PFSK-1 (cell line): ENCODE data around the gene CACNA2D2.
A peak's percentile ranks its signal among the peaks of the same experiment; 100 is the strongest.

ENCODE experiments used
- FOXP2 ChIP-seq: optimal IDR thresholded peaks from 2 replicates; pipeline ENCODE3; 2011; ENCODE audit warnings: borderline replicate concordance, control low read depth, inconsistent platforms; ENCODE audit not compliant: insufficient read depth; ENCODE audit errors: extremely low read length, extremely low read depth
- POLR2AphosphoS5 ChIP-seq: IDR thresholded peaks from 2 replicates; pipeline ENCODE4 v1.6.1; 2012; ENCODE audit warnings: low read depth, mild to moderate bottlenecking, control low read depth, low read length, moderate library complexity
- REST ChIP-seq, 2 experiments: IDR thresholded peaks; 2 replicates each; pipeline versions ENCODE4 v1.6.1 to v1.8.0; 2011 to 2012; ENCODE audit warnings: low read depth in 2 of 2, low read length in 2 of 2, control low read depth in 1 of 2, inconsistent platforms in 1 of 2, mild to moderate bottlenecking in 1 of 2, moderate library complexity in 1 of 2; ENCODE audit not compliant: insufficient read depth in 1 of 2
- SIN3A ChIP-seq: IDR thresholded peaks from 2 replicates; pipeline ENCODE4 v1.6.1; 2012; ENCODE audit warnings: mild to moderate bottlenecking, low read length, moderate library complexity, borderline replicate concordance; ENCODE audit not compliant: insufficient read depth
- TAF1 ChIP-seq: IDR thresholded peaks from 2 replicates; pipeline ENCODE4 v1.6.1; 2012; ENCODE audit warnings: low read length, control low read depth, borderline replicate concordance; ENCODE audit not compliant: insufficient read depth

CACNA2D2 gene

GRCh38 chr3:50478671-50479260, 24.7 kb downstream of the CACNA2D2 start:
- TF ChIP-seq SIN3A (no peak), FOXP2 (no peak), REST (IDR thresholded peaks at IDR 0.05; ENCODE audit: insufficient read depth in 1 of 2, low read depth in 2 of 2, low read length in 2 of 2) (no peak), POLR2AphosphoS5 (no peak), TAF1 (no peak)

- TF ChIP-seq FOXP2: no peak
- TF ChIP-seq REST (IDR thresholded peaks at IDR 0.05; ENCODE audit: insufficient read depth in 1 of 2, low read depth in 2 of 2, low read length in 2 of 2): no peak
- no peak for TF ChIP-seq TAF1
- TF ChIP-seq SIN3A: no peak
- no peak for TF ChIP-seq POLR2AphosphoS5
Measured at GRCh38 chr3:50478051-50478450, 25.4 kb downstream of the CACNA2D2 start.

GRCh38 chr3:50475348-50475747, 28.1 kb downstream of the CACNA2D2 start:
- no peak for TF ChIP-seq TAF1
- no peak for TF ChIP-seq REST (IDR thresholded peaks at IDR 0.05; ENCODE audit: insufficient read depth in 1 of 2, low read depth in 2 of 2, low read length in 2 of 2)
- no peak for TF ChIP-seq POLR2AphosphoS5
- no peak for TF ChIP-seq SIN3A
- TF ChIP-seq FOXP2: no peak

GRCh38 chr3:50474717-50475116, 28.7 kb downstream of the CACNA2D2 start:
- no peak for TF ChIP-seq SIN3A
- 0 out of 4 replicates have a peak, but pooled peaks of 1 of the 2 experiments have one; percentile 30 for TF ChIP-seq REST (IDR thresholded peaks at IDR 0.05; ENCODE audit: insufficient read depth in 1 of 2, low read depth in 2 of 2, low read length in 2 of 2)

- TF ChIP-seq FOXP2 (no peak), SIN3A (no peak), POLR2AphosphoS5 (no peak), REST (IDR thresholded peaks at IDR 0.05; ENCODE audit: insufficient read depth in 1 of 2, low read depth in 2 of 2, low read length in 2 of 2) (no peak), TAF1 (no peak)
Measured at GRCh38 chr3:50473768-50474167, 29.7 kb downstream of the CACNA2D2 start.
